Occipital lobe (tissue), 2 donors: ENCODE data around the gene USP12. TPM values are rescaled to one million over a fixed set of nuclear protein-coding genes. Genes with fewer than 3 reads are reported as not detected.
A peak's percentile ranks its signal among the peaks of the same experiment; 100 is the strongest.
"Not testable (repeated sequence)": the region's sequence is repeated elsewhere in the genome, so short reads cannot be mapped to it uniquely, and the experiment has no call there.

Experiments used
- DNase-seq: peaks from one replicate; lab custom pipeline; 2025; lab: John Stamatoyannopoulos, UW
- total RNA-seq: library from RNA; depleted of rRNA; stranded (reverse); fragments of >200 nt; gene quantifications from one replicate; pipeline ENCODE4 v1.2.3, GENCODE V29; 2014

The USP12 gene, protein sequence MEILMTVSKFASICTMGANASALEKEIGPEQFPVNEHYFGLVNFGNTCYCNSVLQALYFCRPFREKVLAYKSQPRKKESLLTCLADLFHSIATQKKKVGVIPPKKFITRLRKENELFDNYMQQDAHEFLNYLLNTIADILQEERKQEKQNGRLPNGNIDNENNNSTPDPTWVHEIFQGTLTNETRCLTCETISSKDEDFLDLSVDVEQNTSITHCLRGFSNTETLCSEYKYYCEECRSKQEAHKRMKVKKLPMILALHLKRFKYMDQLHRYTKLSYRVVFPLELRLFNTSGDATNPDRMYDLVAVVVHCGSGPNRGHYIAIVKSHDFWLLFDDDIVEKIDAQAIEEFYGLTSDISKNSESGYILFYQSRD
- 67.4 TPM for total RNA-seq

GRCh38 chr13:27171244-27171826 is at the start of gene USP12:
Gene USP12, minus strand, starts transcription at chr13:27171811. Its CDS starts 172 bp downstream, at chr13:27171639.
- peak; percentile 62 for DNase-seq

DNA sequence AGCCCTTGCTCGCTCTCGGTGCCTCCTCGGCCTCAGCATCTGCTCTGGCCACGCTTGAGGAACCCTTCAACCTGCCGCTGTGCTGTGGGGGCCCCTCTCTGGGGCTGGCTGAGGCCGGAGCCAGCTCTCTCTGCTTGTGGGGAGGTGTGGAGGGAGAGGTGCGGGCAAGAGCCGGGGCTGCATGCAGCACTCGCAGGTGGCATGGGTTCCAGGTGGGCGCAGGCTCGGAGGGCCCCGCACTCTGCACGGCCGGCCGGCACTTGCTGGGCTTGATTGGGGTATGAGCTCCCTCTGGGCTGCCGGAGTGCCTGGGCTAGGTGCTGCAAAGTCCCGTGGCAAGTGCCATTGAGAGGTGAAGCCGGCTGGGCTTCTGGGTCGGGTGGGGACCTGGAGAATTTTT is 48.0 kb upstream of the USP12 start:
- no peak for DNase-seq

- DNase-seq: not testable (repeated sequence)
Measured at GRCh38 chr13:27218861-27219260, 47.2 kb upstream of the USP12 start.

DNA sequence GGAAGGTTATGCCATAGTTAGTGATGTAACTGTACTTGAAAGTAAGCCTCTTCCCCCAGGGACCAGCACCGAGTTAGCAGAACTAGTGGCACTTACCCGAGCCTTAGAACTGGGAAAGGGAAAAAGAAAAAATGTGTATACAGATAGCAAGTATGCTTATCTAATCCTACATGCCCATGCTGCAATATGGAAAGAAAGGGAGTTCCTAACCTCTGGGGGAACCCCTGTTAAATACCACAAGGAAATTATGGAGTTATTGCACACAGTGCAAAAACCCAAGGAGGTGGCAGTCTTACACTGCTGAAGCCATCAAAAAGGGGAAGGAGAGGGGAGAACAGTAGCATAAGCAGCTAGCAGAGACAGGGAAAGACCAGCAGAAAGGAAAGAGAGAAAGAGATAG is 46.2 kb upstream of the USP12 start:
- DNase-seq: not testable (repeated sequence)

DNA sequence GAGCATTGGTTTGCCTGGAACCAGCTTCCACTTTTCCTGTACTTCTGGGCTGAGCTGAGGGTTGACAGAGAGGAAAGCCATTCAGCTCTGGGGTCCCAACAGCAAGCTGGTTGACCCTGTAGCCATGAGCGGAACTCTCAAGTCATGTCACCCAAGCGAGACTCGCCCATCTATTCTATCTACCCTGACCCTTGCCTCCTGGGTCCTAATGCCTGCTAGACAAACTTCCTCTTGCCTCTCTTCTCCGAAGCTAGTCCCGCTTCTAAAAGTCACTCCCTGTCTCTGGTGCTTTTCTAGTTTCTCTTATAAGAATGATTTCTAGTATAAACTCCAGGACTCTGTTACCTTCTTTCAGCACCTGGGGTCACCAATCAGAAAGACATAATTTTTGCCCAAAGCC is 41.8 kb upstream of the USP12 start:
- DNase-seq: not testable (repeated sequence)

DNA sequence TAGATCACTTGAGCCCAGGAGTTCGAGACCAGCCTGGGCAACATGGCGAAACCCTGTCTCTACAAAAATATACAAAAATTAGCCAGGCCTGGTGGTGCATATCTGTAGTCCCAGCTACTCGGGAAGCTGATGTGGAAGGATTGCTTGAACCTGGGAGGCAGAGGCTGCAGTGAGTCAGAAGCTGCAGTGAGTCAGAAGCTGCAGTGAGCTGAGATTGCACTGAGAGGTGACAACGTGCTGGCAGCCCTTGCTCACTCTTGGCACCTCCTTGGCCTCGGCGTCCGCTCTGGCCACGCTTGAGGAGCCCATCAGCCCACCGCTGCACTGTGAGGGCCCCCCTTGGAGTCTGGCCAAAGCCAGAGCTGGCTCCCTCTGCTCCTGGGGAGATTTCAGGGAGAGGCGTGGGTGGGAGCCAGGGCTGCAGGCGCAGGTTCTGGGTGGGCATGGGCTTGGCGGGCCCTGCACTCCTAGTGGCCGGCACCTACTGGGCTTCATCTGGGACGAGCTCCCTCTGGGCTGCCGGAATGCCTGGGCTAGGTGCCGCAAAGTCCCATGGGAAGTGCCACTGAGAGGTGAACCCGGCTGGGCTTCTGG is 40.3 kb upstream of the USP12 start:
- DNase-seq: no peak

DNA sequence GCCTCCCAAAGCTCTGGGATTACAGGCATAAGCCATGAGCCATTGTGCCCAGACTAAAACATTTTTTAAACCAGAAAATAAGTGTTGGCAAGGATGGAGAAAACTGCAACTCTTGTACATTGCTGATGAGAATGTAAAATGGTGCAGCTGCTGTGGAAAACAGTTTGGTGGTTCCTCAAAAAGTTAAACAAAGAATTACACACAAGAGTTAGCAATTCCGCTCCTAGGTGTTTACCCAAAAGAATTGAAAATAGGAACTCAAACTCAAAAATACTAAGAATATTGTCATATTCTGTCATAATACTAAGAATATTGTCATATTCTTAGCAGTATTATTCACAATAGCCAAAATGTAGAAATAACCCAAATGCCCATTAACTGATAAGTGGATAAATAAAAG is 39.7 kb upstream of the USP12 start:
- DNase-seq: no peak

GRCh38 chr13:27208514-27208913 is 36.9 kb upstream of the USP12 start:
- no peak for DNase-seq

- no peak for DNase-seq
Measured at GRCh38 chr13:27203854-27204253, 32.2 kb upstream of the USP12 start.

- DNase-seq: no peak
Measured at GRCh38 chr13:27203186-27203585, 31.6 kb upstream of the USP12 start.

GRCh38 chr13:27201661-27202060 is 30.1 kb upstream of the USP12 start:
- no peak for DNase-seq

- DNase-seq: no peak
Measured at GRCh38 chr13:27200413-27201070, 28.9 kb upstream of the USP12 start.

DNA sequence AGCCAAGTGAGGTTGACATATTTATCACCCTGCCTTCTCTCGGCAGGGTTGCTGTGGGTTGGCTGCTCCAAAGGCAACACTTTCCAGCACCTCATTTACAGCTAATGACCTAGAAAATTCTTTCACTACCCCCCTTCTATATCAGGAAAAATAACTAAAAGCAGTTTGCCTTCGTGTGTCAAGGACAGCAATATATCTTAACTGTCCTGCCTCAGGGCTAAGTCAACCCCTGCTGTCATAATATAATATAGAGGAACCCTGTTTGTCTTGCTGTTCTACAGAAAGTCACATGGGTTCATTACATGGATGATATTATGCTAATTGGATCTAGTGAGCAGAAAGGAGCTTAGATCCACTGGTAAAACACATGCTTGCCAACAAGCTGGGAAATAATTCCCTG is 28.1 kb upstream of the USP12 start:
- no peak for DNase-seq

- no peak for DNase-seq
Measured at GRCh38 chr13:27199211-27199610, 27.6 kb upstream of the USP12 start.

GRCh38 chr13:27194895-27195764 is 23.5 kb upstream of the USP12 start:
- DNase-seq: no peak

GRCh38 chr13:27194209-27194608 is 22.6 kb upstream of the USP12 start:
- no peak for DNase-seq

DNA sequence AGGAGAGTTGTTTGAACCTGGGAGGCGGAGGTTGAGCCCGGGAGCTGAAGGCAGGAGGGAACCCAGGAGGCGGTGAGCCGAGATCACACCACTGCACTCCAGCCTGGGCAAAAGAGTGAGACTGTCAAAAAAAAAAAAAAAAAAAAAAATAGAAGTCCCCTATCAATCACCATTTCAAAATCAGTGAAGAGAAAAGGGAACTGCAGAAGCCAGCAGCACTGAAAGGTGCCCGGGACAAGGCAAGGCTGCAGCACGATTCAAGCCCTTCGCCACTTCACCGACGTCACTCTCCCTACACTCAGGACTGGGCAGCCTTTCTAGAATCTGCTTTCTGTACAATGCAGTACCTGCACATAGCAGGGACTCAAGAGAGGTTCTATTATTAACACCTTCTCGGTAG is 21.9 kb upstream of the USP12 start:
- no peak for DNase-seq

- no peak for DNase-seq
Measured at GRCh38 chr13:27192973-27193372, 21.4 kb upstream of the USP12 start.

- not testable (repeated sequence) for DNase-seq
Measured at GRCh38 chr13:27192367-27192766, 20.8 kb upstream of the USP12 start.

DNA sequence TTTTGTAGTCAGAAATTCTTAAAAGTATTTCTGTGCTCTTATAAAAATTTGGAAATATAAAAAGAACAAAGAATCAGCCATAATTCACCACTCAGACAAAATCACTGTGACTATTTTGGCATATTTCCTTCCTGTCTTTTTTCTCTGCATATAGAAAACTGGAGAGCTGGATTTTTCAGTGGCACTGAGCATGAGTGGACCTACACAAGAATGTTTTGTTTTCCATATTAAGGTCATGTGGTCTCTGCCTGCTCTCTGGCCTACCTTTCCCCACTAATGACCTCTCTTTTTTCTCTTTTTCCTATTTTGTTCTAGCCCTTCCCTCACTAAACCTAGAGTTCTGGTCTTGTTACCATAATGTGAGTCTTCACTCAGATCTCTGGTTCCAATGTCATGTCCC is 17.6 kb upstream of the USP12 start:
- DNase-seq: no peak

GRCh38 chr13:27188239-27188638 is 16.6 kb upstream of the USP12 start:
- DNase-seq: no peak
